ENCODE results near the gene CCR6. TPM values are rescaled to one million over a fixed set of nuclear protein-coding genes. Genes with fewer than 3 reads are reported as not detected.
A peak's percentile ranks its signal among the peaks of the same experiment; 100 is the strongest.

The CCR6 gene
- total and polyA plus RNA-seq, 2 of the 13 experiments (the other 11 are each of a cell fraction or from before 2014, with no cell fraction given), result 4.5 to 8.7 TPM

DNA sequence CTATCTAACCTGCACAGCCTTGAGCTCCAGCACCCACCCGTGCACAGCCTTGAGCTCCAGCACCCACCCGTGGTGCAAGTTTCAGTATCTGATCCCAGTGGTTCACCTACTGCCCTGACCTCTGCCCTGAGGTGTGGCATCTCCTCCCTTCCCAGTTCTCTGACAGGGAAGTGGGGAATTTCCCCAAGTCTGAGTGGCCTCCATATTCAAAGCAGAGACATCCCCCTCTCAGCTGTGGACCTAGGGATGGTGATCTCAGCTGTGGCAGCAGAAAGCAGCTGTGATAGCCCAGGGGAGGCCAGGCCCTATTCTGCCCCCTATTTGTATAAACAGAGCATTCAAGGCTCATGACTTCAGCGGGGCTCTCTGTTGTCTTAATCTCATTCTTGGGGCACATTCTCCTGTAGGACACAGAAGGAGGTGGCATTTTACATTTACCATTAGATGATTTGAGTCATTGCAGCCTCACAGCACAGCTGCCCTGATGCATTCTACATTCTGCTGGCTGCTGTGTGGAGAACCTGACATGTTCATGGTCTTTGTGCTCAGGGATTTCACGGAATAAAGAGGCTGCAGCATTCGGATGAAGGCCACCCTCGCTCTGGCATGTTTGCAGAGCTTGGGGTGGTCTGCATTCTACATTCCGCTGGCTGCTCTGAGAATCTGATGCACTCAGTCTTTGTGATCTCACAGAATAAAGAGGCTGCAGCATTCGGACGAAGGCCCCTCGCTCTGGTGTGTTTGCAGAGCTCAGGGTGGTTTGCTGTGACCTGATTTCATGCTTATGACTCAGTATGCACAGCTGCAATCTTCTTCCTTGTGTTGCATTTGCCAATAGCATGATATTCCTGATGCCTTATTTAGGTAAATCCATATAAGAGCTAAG is 17.9 kb downstream of the CCR6 start (continued):
- TF ChIP-seq, protein P1, sequence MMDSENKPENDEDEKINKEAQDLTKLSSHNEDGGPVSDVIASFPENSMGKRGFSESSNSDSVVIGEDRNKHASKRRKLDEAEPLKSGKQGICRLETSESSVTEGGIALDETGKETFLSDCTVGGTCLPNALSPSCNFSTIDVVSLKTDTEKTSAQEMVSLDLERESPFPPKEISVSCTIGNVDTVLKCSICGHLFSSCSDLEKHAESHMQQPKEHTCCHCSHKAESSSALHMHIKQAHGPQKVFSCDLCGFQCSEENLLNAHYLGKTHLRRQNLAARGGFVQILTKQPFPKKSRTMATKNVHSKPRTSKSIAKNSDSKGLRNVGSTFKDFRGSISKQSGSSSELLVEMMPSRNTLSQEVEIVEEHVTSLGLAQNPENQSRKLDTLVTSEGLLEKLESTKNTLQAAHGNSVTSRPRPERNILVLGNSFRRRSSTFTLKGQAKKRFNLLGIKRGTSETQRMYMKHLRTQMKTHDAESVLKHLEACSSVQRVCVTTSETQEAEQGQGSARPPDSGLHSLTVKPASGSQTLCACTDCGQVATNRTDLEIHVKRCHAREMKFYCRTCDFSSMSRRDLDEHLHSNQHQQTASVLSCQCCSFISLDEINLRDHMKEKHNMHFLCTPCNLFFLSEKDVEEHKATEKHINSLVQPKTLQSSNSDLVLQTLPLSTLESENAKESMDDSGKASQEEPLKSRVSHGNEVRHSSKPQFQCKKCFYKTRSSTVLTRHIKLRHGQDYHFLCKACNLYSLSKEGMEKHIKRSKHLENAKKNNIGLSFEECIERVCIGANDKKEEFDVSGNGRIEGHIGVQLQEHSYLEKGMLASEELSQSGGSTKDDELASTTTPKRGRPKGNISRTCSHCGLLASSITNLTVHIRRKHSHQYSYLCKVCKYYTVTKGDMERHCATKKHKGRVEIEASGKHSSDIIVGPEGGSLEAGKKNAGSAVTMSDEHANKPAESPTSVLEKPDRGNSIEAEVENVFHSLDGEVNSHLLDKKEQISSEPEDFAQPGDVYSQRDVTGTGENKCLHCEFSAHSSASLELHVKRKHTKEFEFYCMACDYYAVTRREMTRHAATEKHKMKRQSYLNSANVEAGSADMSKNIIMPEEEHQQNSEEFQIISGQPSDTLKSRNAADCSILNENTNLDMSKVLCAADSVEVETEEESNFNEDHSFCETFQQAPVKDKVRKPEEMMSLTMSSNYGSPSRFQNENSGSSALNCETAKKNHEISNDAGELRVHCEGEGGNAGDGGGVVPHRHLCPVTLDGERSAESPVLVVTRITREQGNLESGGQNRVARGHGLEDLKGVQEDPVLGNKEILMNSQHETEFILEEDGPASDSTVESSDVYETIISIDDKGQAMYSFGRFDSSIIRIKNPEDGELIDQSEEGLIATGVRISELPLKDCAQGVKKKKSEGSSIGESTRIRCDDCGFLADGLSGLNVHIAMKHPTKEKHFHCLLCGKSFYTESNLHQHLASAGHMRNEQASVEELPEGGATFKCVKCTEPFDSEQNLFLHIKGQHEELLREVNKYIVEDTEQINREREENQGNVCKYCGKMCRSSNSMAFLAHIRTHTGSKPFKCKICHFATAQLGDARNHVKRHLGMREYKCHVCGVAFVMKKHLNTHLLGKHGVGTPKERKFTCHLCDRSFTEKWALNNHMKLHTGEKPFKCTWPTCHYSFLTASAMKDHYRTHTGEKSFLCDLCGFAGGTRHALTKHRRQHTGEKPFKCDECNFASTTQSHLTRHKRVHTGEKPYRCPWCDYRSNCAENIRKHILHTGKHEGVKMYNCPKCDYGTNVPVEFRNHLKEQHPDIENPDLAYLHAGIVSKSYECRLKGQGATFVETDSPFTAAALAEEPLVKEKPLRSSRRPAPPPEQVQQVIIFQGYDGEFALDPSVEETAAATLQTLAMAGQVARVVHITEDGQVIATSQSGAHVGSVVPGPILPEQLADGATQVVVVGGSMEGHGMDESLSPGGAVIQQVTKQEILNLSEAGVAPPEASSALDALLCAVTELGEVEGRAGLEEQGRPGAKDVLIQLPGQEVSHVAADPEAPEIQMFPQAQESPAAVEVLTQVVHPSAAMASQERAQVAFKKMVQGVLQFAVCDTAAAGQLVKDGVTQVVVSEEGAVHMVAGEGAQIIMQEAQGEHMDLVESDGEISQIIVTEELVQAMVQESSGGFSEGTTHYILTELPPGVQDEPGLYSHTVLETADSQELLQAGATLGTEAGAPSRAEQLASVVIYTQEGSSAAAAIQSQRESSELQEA (CRISPR knock-in tag; IDR thresholded peaks at IDR 0.05; ENCODE audit: not compliant biosample characterization), result no peak
- peak; percentile 68; the same call in 1 of the 2 replicates for TF ChIP-seq ZNF292 (CRISPR knock-in tag; IDR thresholded peaks at IDR 0.05; ENCODE audit: borderline replicate concordance, low read depth)
- TF ChIP-seq CC2D1A (CRISPR knock-in tag; IDR thresholded peaks at IDR 0.05), result no peak
- TF ChIP-seq SIX4 (CRISPR knock-in tag; IDR thresholded peaks at IDR 0.05), result no peak
- no peak for TF ChIP-seq ZNF101 (CRISPR knock-in tag; IDR thresholded peaks at IDR 0.05; ENCODE audit: borderline replicate concordance, low read depth)
- TF ChIP-seq, protein P2, sequence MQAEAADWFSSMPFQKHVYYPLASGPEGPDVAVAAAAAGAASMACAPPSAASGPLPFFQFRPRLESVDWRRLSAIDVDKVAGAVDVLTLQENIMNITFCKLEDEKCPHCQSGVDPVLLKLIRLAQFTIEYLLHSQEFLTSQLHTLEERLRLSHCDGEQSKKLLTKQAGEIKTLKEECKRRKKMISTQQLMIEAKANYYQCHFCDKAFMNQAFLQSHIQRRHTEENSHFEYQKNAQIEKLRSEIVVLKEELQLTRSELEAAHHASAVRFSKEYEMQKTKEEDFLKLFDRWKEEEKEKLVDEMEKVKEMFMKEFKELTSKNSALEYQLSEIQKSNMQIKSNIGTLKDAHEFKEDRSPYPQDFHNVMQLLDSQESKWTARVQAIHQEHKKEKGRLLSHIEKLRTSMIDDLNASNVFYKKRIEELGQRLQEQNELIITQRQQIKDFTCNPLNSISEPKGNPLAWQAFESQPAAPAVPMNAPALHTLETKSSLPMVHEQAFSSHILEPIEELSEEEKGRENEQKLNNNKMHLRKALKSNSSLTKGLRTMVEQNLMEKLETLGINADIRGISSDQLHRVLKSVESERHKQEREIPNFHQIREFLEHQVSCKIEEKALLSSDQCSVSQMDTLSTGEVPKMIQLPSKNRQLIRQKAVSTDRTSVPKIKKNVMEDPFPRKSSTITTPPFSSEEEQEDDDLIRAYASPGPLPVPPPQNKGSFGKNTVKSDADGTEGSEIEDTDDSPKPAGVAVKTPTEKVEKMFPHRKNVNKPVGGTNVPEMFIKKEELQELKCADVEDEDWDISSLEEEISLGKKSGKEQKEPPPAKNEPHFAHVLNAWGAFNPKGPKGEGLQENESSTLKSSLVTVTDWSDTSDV (CRISPR knock-in tag; IDR thresholded peaks at IDR 0.05), result no peak
- TF ChIP-seq, protein P3, sequence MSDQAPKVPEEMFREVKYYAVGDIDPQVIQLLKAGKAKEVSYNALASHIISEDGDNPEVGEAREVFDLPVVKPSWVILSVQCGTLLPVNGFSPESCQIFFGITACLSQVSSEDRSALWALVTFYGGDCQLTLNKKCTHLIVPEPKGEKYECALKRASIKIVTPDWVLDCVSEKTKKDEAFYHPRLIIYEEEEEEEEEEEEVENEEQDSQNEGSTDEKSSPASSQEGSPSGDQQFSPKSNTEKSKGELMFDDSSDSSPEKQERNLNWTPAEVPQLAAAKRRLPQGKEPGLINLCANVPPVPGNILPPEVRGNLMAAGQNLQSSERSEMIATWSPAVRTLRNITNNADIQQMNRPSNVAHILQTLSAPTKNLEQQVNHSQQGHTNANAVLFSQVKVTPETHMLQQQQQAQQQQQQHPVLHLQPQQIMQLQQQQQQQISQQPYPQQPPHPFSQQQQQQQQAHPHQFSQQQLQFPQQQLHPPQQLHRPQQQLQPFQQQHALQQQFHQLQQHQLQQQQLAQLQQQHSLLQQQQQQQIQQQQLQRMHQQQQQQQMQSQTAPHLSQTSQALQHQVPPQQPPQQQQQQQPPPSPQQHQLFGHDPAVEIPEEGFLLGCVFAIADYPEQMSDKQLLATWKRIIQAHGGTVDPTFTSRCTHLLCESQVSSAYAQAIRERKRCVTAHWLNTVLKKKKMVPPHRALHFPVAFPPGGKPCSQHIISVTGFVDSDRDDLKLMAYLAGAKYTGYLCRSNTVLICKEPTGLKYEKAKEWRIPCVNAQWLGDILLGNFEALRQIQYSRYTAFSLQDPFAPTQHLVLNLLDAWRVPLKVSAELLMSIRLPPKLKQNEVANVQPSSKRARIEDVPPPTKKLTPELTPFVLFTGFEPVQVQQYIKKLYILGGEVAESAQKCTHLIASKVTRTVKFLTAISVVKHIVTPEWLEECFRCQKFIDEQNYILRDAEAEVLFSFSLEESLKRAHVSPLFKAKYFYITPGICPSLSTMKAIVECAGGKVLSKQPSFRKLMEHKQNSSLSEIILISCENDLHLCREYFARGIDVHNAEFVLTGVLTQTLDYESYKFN (CRISPR knock-in tag; conservative IDR thresholded peaks at IDR 0.05), result peak; percentile 74
- TF ChIP-seq, protein P4, sequence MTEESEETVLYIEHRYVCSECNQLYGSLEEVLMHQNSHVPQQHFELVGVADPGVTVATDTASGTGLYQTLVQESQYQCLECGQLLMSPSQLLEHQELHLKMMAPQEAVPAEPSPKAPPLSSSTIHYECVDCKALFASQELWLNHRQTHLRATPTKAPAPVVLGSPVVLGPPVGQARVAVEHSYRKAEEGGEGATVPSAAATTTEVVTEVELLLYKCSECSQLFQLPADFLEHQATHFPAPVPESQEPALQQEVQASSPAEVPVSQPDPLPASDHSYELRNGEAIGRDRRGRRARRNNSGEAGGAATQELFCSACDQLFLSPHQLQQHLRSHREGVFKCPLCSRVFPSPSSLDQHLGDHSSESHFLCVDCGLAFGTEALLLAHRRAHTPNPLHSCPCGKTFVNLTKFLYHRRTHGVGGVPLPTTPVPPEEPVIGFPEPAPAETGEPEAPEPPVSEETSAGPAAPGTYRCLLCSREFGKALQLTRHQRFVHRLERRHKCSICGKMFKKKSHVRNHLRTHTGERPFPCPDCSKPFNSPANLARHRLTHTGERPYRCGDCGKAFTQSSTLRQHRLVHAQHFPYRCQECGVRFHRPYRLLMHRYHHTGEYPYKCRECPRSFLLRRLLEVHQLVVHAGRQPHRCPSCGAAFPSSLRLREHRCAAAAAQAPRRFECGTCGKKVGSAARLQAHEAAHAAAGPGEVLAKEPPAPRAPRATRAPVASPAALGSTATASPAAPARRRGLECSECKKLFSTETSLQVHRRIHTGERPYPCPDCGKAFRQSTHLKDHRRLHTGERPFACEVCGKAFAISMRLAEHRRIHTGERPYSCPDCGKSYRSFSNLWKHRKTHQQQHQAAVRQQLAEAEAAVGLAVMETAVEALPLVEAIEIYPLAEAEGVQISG (CRISPR knock-in tag; IDR thresholded peaks at IDR 0.05), result peak; percentile 43; the same call in 1 of the 2 replicates
- TF ChIP-seq ZBTB3 (CRISPR knock-in tag; IDR thresholded peaks at IDR 0.05; ENCODE audit: borderline replicate concordance, low read depth), result no peak

Measured in HepG2 (cell line).